Subcutaneous abdominal adipose tissue (tissue), 5 donors: ENCODE data around the gene COL4A3.
"Not testable (repeated sequence)": the region's sequence is repeated elsewhere in the genome, so short reads cannot be mapped to it uniquely, and the experiment has no call there.

ENCODE experiments used
- H3K27ac ChIP-seq: one replicate; pipeline ENCODE4 v1.7.0; 2013; ENCODE audit warnings: low read depth, mild to moderate bottlenecking, inconsistent platforms, low read length, moderate library complexity
- H3K27me3 ChIP-seq, 5 donors: one replicate each; pipeline ENCODE4 v1.7.0; 2013; ENCODE audit warnings: low read length in 5 of 5, inconsistent platforms in 1 of 5; ENCODE audit not compliant: control insufficient read depth in 5 of 5, insufficient read depth in 4 of 5
- H3K36me3 ChIP-seq, 5 donors: one replicate each; pipeline ENCODE4 v1.7.0; 2013; ENCODE audit warnings: low read length in 5 of 5; ENCODE audit not compliant: control insufficient read depth in 5 of 5, insufficient read depth in 5 of 5
- H3K4me1 ChIP-seq, 5 donors: one replicate each; pipeline ENCODE4 v1.7.0; 2013; ENCODE audit warnings: low read length in 5 of 5, mild to moderate bottlenecking in 3 of 5, moderate library complexity in 1 of 5; ENCODE audit not compliant: control insufficient read depth in 5 of 5, insufficient read depth in 5 of 5
- H3K4me3 ChIP-seq, 5 donors: one replicate each; pipeline ENCODE4 v1.7.0; 2013; ENCODE audit warnings: low read length in 5 of 5, low read depth in 1 of 5
- H3K9ac ChIP-seq, 5 donors: one replicate each; pipeline ENCODE4 v1.7.0; 2013; ENCODE audit warnings: low read length in 5 of 5, mild to moderate bottlenecking in 4 of 5, moderate library complexity in 3 of 5
- H3K9me3 ChIP-seq, 5 donors: one replicate each; pipeline ENCODE4 v1.7.0; 2013; ENCODE audit warnings: low read length in 5 of 5; ENCODE audit not compliant: control insufficient read depth in 5 of 5
- donor health status: healthy.
- donor health status: healthy.
- donor health status: healthy.
- donor health status: healthy.
- donor health status: healthy.

Gene COL4A3

DNA sequence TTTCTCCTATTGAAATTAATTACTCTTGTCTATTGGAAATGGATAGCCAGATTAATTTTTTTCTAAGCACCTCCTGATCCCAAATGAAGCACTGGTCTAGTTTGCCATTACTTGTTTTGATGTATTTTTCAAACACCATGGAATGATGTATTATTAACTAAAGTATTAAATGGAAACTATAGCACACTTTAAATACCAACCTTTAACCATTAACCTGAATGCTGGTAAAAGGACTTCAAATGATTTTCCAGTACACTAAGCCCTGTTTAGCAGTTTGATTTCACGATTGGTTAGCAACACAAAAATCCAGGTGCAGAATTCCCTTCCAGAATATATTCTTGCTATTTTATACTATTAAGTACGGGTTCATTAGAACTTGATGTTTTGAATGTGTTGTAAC lies 37.3 kb downstream of the COL4A3 start:
- peaks cover 0 to 6% (median 0%) of the 10 kb centered on the region in 5 donors for H3K4me1 ChIP-seq
- H3K36me3 ChIP-seq, result no peaks in the 10 kb centered on the region
- H3K4me3 ChIP-seq, result no peak overlapping the region
- no peaks in the 10 kb centered on the region for H3K9me3 ChIP-seq
- no peak overlapping the region for H3K27ac ChIP-seq
- H3K27me3 ChIP-seq, result no peaks in the 10 kb centered on the region
- no peak overlapping the region for H3K9ac ChIP-seq

DNA sequence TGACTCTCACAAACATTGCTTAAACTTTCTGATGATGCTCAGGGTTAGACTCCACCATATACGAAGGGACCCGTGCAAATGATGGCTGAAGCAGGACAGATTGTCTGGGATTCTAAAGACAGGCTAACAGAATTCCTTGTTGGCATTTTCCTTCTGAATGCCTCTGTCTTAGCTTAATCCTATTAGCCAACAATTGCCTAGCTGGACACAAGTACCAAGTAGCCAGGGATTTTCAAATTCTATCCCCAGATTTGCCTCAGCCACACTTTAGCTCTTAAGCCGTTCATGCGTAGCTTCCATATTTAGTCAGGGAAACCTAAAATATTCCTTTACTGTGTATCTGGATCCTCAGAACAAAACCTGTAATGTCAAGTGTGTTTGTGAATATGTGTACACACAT lies 40.0 kb downstream of the COL4A3 start:
- H3K27me3 ChIP-seq, result no peaks in the 10 kb centered on the region
- no peaks in the 10 kb centered on the region for H3K4me1 ChIP-seq
- H3K36me3 ChIP-seq, result no peaks in the 10 kb centered on the region
- H3K4me3 ChIP-seq, result no peak overlapping the region
- no peaks in the 10 kb centered on the region for H3K9me3 ChIP-seq
- H3K27ac ChIP-seq, result no peak overlapping the region
- H3K9ac ChIP-seq, result no peak overlapping the region

DNA sequence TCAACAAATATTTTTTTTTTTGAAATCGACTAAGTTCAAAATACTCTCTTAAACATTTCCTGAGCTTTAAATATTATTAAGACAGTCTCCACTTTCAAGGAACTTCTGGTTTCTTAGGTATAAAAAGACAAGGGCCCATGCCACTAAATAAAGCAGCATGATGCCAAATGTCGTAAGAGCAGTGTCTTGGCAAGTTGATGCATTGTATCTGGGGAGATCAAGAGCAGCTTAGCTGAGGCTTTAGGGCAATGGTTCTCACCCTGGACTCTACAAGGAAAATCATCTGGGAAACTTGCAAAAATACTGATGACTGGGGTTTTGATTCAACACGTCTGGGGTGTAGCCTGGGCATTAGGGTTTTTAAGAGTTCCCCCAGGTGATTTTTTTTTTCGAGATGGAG lies 41.3 kb downstream of the COL4A3 start:
- H3K27ac ChIP-seq, result no peak overlapping the region
- H3K9me3 ChIP-seq, result no peaks in the 10 kb centered on the region
- H3K4me3 ChIP-seq, result no peak overlapping the region
- H3K36me3 ChIP-seq, result no peaks in the 10 kb centered on the region
- H3K9ac ChIP-seq, result no peak overlapping the region
- H3K4me1 ChIP-seq, result no peaks in the 10 kb centered on the region
- H3K27me3 ChIP-seq, result no peaks in the 10 kb centered on the region

DNA sequence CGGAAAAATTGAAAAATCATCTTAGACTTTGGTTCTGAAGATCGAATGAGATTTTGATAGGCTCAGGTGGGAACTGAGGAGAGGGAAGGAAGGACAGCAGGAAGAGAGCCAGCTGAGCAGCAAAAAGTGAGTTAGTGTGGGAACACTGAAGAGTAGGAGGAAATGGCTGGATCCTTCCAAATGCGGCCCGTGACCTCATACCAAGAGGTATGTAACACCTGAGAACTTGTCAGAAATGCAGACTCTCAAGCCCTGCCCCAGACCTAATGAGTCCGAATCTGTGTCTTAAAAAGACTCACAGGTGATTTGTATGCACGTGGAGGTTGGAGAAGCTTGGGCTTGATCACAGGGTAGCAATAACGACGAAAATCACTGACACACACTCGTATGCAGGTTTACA lies 42.0 kb downstream of the COL4A3 start:
- no peaks in the 10 kb centered on the region for H3K36me3 ChIP-seq
- H3K27ac ChIP-seq, result no peak overlapping the region
- no peak overlapping the region for H3K4me3 ChIP-seq
- no peaks in the 10 kb centered on the region for H3K9me3 ChIP-seq
- no peaks in the 10 kb centered on the region for H3K4me1 ChIP-seq
- no peak overlapping the region for H3K9ac ChIP-seq
- H3K27me3 ChIP-seq, result no peaks in the 10 kb centered on the region

- H3K9ac ChIP-seq, result no peak overlapping the region
- no peak overlapping the region for H3K27ac ChIP-seq
- no peaks in the 10 kb centered on the region for H3K36me3 ChIP-seq
- no peaks in the 10 kb centered on the region for H3K4me1 ChIP-seq
- no peaks in the 10 kb centered on the region for H3K9me3 ChIP-seq
- no peaks in the 10 kb centered on the region for H3K27me3 ChIP-seq
- no peak overlapping the region for H3K4me3 ChIP-seq
Measured at GRCh38 chr2:227207573-227207972, 43.1 kb downstream of the COL4A3 start.

DNA sequence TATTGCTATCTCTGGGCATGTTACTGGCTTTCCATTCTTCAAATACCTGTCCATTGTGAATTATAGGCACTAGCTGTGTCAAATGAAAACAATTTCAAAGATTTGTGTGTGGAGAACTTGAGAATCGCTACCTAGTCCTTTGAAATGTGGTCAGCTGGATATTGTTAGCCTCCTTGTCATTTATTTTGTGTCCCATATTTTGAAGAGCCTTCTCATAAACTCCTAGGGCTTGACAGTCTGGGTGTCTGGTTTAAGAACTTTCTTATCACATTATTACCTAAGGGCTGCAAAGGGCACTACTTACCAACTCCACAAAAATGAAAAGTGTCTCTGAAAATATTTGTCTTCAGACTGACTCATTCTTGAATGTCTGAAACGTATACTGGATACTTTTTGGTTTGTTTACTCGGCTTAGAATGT lies 50.2 kb downstream of the COL4A3 start:
- Histone ChIP-seq H3K9me3 (no peaks in the 10 kb centered on the region), H3K4me1 (peaks cover 0 to 3% (median 0%) of the 10 kb centered on the region in 5 donors), H3K36me3 (no peaks in the 10 kb centered on the region), H3K27me3 (no peaks in the 10 kb centered on the region), H3K4me3 (no peak overlapping the region), H3K27ac (no peak overlapping the region), H3K9ac (no peak overlapping the region)

DNA sequence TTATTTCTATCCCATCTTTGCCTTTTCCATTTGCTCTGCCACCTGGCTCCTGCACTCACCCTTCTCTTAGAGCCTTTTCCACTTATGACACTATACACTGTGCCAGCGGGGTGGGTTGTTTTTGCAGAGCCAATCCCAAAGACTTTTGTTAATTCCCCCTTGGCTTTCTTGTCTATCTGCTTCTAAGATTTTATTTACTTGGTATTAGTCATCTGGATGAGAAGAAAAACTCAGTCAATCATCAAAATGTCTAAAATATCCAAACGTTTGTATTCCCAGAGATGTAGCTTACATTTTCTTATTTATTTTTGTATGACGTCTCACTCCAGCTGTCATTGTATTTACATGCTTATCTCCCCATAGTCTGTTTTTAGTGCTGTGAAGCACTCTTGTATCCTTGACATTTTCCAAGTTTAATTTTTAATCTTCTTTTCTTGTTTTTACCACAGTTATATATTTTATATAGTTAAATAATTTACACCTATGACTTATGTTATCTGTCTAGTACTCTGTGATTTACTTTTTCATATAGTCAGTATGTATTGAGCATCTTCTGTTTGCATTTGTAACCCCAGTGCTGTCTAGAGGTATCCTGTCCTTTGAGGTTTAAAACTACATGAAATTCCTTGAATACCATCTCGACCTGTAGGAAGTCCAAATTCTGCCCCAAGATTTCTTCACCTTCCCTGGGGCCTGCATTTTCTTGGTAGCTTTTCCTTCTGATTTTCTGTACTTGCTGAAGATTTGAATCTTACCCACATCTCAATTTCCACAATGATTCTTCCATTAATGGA lies 55.1 kb downstream of the COL4A3 start:
- Histone ChIP-seq H3K27me3 (no peaks in the 10 kb centered on the region), H3K4me3 (no peak overlapping the region), H3K36me3 (no peaks in the 10 kb centered on the region), H3K9ac (no peak overlapping the region), H3K27ac (no peak overlapping the region), H3K4me1 (no peaks in the 10 kb centered on the region), H3K9me3 (no peaks in the 10 kb centered on the region)

- no peak overlapping the region for H3K9ac ChIP-seq
- H3K27me3 ChIP-seq, result no peaks in the 10 kb centered on the region
- no peak overlapping the region for H3K27ac ChIP-seq
- no peak overlapping the region for H3K4me3 ChIP-seq
- H3K36me3 ChIP-seq, result no peaks in the 10 kb centered on the region
- no peaks in the 10 kb centered on the region for H3K9me3 ChIP-seq
- no peaks in the 10 kb centered on the region for H3K4me1 ChIP-seq
Measured at GRCh38 chr2:227221120-227221519, 56.7 kb downstream of the COL4A3 start.

- Histone ChIP-seq H3K27ac (no peak overlapping the region), H3K4me3 (no peak overlapping the region), H3K4me1 (no peaks in the 10 kb centered on the region), H3K9ac (no peak overlapping the region), H3K27me3 (no peaks in the 10 kb centered on the region), H3K36me3 (no peaks in the 10 kb centered on the region), H3K9me3 (no peaks in the 10 kb centered on the region)
Measured at GRCh38 chr2:227222292-227222691, 57.9 kb downstream of the COL4A3 start.

DNA sequence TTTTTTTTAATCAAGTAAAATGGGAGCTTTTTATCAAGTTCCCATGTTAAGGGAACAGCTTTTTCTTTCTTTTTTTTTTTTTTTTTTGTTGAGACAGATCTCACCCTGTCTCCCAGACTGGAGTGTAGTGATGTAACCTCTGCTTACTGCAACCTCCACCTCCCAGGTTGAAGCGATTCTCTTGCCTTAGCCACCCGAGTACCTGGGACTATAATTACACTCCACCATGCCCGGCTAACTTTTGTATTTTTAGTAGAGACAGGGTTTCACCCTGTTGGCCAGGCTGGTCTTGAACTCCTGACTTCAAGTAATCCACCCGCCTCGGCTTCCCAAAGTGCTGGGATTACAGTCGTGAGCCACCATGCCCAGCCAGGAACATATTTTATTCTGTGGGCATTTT lies 61.2 kb downstream of the COL4A3 start:
- H3K4me3 ChIP-seq, H3K36me3 ChIP-seq, H3K9me3 ChIP-seq, H3K27me3 ChIP-seq, H3K9ac ChIP-seq, H3K27ac ChIP-seq: not testable (repeated sequence)
- peaks cover 0 to 10% (median 0%) of the 10 kb centered on the region in 5 donors for H3K4me1 ChIP-seq
